Stimulated activated CD4-positive, alpha-beta T cell treated with anti-CD3 and anti-CD28 coated beads, Interleukin-1b, Interleukin-23, amount 100 ng/mL, for 24 hours (primary cell): ENCODE results near the gene CCR3.

Experiments
- DNase-seq, 4 experiments: peaks; one replicate each; pipeline ENCODE4 v3.0.0-alpha.2; 2020; ENCODE audit warnings: low read depth in 4 of 4, low spot score in 1 of 4

The CCR3 gene

GRCh38 chr3:46271209-46271745, 29.0 kb downstream of the CCR3 start:
- DNase-seq, result no peak

DNA sequence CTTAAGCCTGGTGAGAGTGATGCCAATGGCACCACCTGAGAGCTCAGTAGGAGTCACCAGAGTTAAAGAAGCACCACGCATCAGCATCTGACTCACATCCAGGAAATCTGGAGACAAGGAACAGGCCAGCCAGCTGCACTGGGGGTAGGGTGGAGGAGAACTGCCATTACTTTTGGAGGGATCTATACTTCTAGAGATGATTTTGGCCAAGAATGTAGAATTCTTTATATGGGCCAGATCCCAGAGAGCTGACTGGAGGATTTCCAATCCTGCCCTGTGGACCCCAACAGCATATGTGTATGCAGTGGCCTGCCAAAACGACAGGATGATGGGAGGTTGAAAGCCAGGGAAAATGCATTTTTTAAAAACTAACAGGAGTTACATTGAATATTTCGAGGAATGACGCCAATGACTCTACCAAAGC, 29.8 kb downstream of the CCR3 start:
- DNase-seq, result no peak

- peak; percentile 34 to 74 (median 66) for DNase-seq
Observed at GRCh38 chr3:46276497-46277099, 34.3 kb downstream of the CCR3 start.

GRCh38 chr3:46277476-46277875, 35.2 kb downstream of the CCR3 start:
- DNase-seq, result no peak

DNA sequence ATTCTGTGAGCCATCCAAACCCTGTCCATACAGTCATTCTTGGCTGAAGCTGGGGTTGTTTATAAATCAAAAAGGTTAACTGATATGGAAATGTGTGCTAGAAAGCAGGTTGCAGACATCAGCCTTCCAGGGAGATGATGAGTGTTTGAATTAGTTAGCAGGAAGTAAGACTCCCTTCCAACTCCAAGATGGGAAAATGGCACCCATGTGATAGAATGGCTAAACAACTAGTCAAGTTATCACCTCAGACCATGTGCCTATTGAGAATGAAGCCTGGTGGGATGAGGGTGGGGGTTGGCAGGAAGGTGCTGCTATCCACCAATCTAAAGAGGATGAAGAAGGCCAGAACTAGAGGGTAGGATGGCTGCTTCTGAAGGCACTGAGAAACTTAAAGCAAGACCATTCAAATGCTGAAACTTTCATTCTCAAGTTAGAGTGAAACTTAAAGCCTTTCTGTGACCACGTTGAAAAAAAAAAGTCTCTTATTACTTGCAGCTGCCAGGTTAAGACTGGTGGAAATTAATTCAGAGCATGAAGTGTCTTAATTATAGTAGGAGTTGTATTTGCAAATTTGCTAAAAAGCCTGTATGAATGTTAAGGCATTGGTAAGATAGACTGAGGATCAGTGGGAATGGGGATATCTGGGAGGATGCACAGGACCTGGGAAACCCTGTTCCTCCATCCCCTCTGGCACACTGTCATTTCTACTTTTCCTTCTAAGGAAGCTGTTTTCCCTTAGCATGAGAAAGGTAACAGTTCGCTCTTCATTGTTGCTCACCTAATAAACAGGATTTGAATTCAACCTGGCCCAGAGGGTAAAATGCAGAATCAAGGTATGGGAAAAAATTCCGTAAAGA, 36.8 kb downstream of the CCR3 start:
- DNase-seq, result no peak

- DNase-seq, result peak in 1 of 4 experiments; percentile 41
Observed at GRCh38 chr3:46280105-46280797, 38.0 kb downstream of the CCR3 start.

DNA sequence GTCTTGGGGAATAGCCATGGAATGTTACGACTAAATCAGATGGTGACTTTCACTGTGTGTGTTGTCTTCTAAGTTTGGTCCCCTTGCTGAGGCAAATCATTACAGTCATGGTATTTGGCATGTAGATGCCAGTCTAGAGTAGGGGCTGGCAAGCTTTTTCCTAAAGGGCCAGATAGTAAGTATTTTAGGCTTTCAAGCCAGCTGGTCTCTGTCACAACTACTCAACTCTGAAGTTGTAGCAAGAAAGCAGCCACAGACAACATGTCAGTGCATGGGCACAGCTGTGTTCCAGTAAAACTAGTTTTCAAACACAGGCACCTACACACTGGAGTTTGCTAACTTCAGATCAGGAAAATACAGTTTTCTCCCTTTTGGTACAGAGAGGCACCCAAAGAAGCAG, 39.3 kb downstream of the CCR3 start:
- no peak for DNase-seq

GRCh38 chr3:46282041-46282440, 39.8 kb downstream of the CCR3 start:
- DNase-seq, result no peak

GRCh38 chr3:46282696-46283095, 40.4 kb downstream of the CCR3 start:
- DNase-seq, result no peak

DNA sequence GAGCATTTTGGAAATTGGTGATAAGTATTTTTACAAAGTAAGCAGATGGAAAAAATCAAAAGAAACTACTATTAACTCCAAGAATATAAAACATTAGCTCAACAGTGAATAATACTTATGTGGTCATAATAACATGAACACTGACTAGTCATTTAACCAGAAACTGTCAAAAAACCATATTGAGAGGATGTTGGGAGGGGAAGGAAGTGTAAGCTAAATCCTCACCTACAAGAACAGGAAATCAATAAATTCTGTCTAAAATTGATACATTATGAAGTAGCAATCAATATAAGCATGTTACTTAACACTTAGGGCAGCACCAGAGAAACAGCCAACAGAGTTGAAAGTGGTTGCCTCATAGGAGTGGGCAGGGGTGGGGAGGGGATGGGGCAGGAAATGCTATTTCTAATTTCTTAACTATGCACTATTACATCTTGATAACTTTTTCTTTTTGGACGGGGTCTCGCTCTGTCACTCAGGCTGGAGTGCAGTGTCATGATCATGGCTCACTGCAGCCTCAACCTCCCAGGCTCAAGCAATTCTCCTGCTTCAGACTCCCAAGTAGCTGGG, 41.7 kb downstream of the CCR3 start:
- no peak for DNase-seq

GRCh38 chr3:46284981-46285683, 42.9 kb downstream of the CCR3 start:
- DNase-seq, result no peak

DNA sequence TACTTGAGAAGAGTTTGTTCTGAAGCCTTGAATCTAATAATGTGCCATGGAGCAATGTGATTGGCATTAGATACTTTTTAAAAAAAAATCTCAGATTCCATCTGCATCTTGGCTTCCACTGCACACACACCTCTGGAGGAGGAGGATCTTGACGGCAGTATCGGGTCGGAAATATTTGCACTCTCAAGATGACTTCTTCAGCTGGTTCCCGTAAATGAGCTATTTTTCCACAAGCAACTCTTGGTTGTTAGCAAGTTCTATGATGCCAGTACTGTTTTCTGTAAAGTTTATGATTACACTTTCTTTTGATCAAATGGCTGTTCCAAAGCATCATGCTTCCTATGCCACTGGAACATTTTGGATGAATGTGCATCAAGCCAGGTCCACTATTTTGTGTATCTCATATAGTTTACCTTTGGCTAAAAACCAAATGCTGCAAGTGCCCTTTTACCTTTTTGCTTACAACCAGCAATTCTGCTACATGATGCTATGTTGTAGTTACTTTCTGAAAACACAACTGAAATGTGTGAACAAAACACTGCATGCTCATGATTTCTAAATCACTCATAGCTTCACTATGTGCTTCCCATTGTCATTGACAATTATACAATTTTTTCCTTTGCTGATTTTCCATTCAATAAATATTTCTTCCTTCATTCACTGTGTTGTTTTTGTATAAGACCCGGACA, 43.8 kb downstream of the CCR3 start:
- DNase-seq, result no peak

DNA sequence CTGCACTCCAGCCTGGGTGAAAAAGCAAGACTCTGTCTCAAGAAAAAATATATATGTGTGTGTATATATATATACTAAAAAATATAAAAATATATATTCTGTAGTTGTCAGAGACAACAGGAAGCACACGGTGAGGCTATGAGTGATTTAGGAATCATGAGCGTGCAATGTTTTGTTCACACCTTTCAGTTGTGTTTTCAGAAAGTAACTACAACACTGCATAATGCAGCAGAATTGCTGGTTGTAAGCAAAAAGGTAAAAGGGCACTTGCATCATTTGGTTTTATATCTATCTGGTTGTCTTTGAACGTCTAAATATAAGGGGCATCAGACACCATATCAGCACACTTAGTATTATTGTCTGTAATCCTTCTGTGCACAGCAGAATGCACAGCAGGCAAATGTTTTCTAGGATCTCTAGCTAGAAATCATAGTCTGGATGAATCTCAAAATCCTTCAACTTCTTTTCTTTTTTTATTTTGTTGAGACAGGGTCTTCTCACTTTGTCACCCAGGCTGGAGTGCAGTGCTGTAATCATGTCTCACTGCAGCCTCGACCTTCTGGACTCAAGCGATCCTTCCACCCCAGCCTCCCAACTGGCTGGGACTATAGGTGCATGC, 44.8 kb downstream of the CCR3 start:
- no peak for DNase-seq

- no peak for DNase-seq
Observed at GRCh38 chr3:46289551-46289950, 47.3 kb downstream of the CCR3 start.

GRCh38 chr3:46289966-46290365, 47.7 kb downstream of the CCR3 start:
- no peak for DNase-seq

GRCh38 chr3:46291046-46291445, 48.8 kb downstream of the CCR3 start:
- DNase-seq, result no peak

GRCh38 chr3:46293035-46293724, 50.9 kb downstream of the CCR3 start:
- DNase-seq, result no peak

DNA sequence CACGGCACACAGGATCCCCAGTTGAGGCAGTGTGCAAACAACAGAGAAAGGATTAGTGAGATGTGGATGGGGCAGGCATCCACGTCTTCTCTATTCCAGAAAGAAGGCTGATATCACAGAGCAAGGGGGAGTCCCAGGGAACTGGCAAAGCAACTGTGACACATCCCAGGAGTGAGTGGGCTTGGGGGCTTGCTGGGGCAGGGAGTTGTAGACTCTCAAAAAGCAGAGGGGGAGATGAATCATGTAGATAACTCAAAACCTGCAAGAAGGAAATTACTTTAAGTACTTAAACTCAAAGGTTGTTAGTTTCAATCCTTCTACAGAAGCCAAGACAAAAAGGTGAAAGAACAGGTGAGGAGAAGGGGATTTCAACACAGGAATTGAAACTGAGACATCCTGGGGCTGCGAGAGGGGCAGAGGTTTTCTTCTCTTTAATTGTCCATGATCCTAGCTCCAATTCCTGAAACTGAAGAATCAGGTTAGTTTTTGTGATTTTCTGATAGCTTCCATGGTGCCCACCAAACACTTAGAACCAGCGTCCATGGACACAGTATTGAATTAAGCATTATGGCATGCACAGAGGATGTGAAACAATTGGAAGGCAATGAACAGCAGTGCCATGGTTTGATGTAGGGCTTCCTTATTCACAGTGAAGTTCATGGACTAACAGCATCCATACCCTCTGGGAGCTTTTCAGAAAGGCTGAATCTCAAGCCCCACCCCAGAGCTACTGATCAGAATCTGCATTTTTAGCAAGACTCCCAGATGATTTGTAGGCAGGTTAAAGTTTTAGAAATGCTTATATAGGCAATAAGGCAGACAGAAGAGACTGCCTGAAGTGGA, 52.0 kb downstream of the CCR3 start:
- DNase-seq, result peak; percentile 46 to 83 (median 58)
